NCI-H524 (cell line): Measurements from ENCODE around the gene PPIL1.
"Not testable (repeated sequence)": the region's sequence is repeated elsewhere in the genome, so short reads cannot be mapped to it uniquely, and the experiment has no call there.

Experiments used
- DNase-seq, 2 experiments: peaks; one replicate each; lab custom pipeline; 2025; lab: John Stamatoyannopoulos, UW

PPIL1 gene

DNA sequence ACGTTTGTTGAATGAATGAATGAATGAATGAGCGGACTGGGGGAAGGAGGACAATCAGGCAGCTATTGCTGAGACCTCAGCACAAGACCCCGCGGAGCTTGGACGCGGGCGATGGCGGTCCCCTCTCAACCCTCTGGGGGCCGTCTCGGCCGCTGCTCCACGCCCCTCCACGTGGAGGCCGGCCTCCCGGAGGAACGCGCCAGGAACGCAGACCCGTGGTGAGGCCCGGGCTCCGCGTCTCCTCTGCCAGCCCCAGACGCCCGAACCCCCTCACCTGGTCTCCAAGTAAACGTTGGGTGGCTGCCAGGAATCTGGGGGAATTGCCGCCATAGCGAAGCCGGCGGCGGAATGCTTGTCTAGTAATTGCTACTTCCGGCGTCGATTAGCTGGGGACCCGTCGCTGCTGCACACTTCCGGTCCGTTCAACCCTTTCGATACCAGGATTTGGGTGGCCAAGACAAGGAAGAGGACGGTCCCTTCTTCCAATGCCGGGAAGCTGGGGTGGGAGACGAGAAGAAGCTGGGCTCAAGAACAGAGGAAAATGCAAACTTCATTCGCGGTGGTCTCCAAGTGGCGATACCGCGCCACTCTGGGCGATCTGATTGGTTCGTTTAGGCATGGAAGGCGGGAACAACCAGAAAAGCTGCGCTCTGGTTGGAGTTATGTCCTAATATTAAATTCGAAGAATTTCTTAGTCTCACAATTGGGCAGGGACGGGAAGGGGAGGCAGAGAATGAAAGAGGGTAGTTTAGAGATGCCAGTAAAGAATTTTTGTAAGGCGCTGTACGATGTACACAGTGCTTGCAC is at the start of gene PPIL1:
Gene PPIL1, minus strand, starts transcription at position 361 of the 807 bp plus-strand sequence. Its CDS starts 31 bp downstream, at position 330.
- peak; percentile 94 to 98 for DNase-seq

DNA sequence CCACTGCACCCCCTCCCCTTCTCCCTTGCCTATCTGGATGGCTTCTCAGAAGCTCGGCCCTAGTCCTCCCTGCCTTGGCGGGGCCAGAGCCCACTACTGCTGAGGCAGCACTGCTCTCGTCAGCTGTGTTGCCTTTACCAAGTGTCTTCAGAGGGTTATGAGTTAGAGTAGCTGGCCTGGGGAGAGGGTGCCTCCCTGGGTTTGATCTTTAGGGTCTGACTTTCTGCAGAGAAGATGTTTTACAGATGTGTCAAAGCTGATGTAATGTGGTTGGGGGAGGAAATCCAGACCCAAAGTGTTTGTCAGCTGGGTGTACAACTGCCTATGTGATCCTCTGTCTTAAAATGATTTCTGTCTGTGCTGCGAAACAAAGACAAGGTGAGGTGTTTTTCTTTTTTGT is 49.5 kb upstream of the PPIL1 start:
- DNase-seq = no peak

DNA sequence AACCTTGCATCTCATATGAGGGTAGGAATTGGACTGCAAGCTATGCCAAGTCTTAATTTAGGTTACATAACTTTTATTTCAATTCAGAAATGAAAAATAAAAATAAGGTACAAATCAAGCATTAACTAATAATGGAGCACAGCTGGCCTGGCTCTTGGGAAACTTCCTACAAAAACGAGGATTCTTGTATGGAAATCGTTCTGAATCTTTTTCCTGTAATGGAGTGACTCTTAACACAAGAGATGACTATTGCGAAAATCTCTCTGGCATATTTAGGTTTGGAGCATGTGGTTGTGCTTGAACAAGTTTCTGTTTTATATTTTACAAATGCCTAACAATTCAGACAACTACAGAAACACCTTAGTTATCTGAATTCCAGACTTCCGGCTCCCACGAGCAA is 45.9 kb upstream of the PPIL1 start:
- DNase-seq = no peak

DNA sequence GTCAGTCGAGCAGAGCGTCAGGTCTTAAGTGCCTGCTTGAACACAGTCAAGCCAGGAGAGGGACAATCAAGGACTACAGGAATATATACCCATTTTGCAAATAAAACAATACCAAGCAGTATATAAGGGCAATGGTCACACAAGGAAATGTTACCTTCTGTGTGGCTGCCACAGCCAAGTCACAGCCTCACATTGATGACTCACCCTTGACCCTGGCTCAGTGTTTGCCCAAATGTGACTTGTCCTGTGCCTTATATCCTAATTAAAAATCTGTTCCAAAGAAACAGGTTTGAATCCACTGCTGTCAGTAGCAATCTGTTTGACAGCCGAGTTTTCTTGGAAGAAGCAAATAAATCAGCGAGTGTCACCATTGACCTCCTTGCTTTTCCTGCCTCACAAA is 45.4 kb upstream of the PPIL1 start:
- DNase-seq = no peak

DNA sequence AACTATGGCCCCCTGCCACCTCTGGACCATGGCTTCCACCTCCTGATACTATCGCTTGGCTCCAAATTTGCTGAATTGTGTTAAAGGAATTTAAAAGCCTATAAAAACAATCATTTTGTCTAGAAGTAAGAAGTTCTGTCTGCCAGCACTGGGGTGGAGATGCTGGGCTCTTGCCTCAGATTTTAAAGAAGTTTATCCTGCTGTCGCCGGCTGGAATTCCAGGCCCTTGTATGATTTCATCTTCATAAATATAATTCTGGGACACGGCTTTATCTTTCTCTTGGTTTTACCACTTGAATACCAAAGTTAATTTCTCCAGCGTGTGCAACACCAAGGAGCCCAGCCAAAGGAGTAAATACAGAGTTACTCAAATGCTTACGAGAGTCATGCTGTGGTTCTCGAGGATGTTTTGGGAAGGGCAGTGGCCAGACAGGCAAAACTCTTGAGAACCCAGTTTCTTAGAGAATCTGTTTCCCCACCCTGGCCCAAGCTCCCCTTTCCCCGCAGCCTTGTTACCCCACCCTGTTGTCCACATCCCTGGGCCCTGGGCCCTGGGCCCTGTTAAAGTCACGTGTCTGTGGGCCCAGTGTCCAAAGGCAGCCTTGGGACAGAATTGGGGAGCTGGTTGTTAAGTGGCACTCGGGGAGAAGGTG is 43.1 kb upstream of the PPIL1 start:
- DNase-seq = no peak

DNA sequence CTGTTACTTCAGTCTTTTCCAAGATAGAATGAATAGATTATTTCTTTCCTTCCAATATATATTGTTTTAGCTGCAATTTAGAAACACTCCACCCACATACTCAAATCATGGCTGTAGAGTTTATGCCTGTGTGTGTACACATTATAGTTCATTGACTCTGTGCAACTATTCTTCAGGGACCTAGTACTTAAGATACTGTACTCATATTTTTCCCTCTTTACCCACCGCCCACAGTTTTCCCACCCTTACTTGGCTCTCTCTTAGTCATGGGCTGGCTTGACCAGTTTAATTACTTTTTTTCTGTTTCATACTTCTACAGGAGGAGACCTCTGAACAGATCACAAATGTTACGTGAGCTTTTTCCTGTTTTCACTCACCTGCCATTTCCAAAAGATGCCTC is 41.5 kb upstream of the PPIL1 start:
- DNase-seq = no peak

DNA sequence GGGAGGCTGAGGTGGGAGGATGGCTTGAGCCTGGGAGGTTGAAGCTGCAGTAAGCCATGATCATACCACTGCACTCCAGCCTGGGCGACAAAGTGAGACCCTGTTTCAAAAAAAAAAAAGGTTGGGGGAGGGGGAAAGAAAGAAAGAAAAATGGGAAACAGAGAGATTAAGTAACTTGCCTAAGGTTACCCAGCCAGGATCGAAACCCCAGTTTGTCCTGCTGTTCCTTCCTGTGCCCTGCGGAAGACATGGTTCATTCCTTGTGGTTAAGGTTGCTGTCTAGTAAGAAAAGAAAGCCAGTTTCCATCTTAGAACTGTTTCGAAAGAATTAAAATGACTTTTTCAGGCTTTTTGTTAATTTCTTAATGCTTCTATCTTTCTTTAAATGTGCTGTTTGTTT is 41.0 kb upstream of the PPIL1 start:
- DNase-seq = no peak

DNA sequence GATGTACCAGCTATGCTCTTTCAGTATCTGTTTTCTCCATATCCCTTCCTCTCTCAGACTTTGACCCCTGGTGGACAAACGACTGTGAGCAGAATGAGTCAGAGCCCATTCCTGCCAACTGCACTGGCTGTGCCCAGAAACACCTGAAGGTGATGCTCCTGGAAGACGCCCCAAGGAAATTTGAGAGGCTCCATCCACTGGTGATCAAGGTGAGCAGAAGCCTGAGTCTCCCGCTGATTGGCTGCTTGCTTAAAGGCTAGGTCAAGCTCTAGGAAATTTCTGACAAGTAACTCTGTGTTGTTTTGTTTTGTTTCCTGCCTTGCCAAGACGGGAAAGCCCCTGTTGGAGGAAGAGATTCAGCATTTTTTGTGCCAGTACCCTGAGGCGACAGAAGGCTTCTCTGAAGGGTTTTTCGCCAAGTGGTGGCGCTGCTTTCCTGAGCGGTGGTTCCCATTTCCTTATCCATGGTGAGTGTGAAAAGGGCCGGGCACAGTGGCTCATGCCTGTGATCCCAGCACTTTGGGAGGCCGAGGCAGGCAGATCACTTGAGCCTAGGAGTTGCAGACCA is 39.7 kb upstream of the PPIL1 start:
- DNase-seq = no peak

DNA sequence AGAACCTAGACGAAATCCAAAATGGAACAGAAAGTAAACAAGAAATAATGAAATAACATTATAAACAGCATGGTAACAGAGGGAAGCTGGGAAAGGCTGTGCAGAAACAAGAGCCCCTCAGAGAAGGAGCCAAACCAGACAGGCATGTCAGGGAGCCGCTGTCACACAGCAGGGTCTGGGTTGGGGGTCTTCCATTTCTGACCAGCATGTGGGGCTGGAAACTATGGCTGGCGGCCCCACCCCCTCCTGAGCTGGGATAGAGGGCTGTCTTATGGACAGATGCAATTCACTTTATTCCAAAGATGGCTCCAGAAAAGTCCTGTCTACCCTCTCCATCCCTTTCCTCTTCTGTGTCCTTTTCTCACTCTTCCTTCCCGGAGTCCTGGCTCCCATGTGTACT is 38.5 kb upstream of the PPIL1 start:
- DNase-seq = no peak

DNA sequence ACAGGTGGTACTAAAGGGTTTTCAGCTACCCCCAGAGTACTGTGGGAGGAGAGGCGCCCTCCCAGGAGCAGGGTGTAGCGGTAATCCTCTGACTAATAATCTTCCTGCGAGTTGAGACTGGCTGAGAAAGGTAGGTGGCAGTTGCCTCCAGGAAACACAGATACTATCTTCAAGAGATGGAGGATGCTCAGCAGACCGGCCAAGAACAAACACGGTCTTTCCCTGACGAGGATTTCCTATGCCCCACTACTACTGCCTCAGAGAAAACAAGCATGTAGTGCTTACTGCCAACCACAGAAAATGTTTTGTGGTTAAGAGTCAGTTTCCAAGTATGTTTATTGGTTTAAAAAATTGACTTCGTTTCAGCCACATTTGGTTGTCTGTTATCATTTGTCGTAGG is 38.0 kb upstream of the PPIL1 start:
- no peak for DNase-seq

DNA sequence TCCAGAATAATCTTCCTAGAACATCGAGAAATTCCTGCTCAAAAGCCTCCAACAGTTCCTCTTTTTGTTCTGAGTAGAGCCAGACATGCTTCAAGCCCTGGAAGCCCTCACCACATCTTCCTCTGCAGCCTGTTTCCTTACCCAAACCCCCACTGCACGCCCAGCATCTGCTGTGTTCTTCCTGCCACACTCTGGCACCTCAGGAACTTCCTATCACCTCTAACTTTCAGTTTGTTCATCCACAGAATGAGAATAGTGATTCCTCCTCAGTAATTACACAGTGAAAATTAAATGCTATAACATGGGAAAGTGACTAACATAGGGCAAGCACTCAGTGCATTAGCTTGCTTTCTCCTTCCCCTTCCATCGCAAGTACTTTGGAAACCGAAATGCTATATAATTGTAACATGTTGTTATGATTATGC is 37.4 kb upstream of the PPIL1 start:
- no peak for DNase-seq

DNA sequence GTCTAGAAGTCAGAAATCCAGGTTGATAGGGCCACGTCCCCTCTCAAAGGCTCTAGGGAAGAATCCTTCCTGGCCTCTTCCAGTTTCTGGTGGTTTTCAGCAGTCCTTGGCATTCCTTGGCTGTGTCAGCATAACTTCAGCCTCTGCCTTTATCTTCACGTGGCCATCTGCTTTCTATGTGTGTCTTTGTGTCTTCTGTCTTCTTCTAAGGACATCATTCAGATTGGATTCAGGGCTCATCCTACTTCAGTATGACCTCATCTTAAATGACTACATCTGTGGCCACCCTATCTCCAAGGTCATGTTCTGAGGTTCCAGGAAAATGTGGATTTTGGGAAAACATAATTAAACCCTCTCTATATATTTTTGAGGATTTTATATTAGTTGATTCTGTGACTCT is 34.1 kb upstream of the PPIL1 start:
- DNase-seq = no peak

DNA sequence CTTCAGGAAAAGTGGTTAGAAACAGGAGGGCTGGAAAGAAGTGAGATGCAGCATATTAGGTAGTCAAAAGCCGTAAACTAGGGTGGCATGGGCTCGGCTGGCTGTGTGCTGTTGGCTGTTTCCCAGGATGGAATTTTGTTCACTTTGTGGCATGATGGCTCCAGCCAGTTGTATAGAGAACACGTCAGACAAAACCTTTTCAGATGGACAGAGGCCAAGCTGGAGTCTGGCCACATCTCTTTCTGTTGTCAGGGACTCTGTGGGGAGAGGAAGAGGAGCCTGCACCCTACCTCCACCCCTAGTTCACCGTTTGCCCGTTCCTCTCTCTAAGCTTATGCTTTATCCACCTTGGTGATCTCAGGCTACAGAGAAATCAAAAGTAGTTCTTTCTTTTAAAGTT is 33.2 kb upstream of the PPIL1 start:
- DNase-seq = no peak

DNA sequence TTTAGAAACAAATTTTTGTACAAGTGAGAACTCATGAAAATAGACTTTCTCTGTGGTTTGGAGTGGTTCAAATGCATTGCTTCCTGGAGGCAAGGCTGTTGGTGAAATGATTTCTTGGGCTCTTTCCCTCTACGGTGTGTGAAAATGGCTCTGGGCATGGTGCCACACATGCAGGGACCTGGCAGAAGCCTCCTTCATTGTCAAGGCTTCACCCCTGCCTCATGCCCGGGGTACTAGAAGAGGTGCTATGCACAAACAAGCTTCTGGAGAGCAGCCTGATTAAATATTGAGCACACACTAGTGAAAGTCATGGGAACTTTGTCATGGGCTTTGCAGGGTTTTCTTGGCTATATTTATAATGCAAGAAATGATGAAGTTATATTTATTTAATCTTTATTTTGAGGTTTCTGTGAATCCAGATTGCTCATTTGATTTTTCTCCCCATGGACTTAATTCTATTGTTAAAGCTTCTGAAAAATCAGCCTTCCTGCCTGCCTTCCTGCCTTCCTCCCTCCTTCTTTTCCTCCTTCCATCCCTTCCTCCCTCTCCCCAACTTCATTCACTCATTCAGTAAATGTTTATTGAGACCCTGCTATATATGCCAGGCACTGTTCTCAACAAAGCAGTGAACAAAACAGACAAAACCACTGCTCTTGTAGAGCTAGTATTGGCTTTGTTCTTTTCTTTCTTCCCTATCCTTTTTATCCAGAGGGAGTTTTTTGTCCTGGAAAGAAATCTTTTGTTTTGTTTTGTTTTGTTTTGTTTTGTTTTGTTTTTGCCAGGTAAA is 32.1 kb upstream of the PPIL1 start:
- no peak for DNase-seq

DNA sequence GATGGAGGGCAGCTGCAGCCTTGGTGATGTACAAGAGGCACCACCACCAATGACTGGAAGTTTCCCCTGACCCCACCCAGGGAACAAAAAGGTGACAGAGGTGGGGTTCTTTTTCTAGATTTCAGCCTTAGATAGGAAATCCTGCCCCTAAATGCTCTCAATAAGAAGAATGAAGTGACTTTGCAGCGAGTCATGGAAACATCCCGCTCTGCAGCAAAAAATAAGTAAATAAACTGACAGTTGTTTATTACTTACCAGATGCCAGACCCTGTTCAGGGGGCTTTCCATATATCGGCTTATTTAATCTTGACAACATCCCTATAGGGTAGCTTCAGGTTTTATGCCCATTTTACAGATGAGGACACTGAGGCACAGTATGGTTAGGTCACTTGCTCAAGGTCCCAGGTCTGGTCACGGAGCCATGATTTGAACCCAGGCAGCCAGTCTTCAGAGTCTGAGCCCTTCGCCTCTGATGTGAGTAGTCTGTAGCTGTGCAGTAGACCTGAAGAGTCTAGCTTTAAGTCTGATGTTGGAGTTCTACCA is 30.3 kb upstream of the PPIL1 start:
- no peak for DNase-seq

DNA sequence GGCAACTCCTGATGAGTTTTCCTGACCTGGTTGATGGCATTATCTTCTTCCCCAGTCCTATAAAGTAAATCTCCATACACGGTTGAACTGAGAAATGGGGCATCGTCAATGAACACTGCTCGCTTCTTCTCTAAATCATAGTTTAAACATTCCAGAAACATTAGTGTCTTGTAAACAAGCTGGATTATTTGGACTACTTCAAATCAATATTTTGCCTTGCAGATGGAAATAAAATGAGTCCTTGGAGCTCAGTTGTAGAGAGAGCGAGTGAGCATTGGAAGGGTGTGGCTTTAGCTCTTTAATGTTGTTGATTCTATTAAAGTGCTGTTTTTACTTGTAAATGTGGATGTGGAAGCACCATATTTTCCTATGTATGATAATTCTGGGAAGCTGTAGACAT is 29.5 kb upstream of the PPIL1 start:
- no peak for DNase-seq

DNA sequence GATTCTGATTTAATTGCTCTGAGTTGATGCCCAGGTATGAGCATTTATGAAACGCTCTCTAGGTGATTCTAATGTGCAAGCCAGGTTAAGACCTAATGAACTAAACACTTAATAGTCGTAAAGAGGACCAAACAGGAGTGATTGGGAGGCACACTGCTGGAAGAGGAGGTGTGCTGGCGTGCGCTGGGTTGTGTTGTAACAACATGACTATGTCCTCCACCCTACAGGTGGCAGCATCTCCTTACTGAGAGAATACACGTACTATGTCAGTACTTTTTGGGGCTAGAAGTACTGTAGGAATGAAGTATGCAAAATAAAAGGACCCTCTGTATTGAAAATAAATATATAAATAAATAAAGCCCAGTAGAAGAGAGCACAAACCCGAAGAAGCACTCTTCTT is 23.0 kb upstream of the PPIL1 start:
- peak in 1 of 2 experiments; percentile 24 for DNase-seq

DNA sequence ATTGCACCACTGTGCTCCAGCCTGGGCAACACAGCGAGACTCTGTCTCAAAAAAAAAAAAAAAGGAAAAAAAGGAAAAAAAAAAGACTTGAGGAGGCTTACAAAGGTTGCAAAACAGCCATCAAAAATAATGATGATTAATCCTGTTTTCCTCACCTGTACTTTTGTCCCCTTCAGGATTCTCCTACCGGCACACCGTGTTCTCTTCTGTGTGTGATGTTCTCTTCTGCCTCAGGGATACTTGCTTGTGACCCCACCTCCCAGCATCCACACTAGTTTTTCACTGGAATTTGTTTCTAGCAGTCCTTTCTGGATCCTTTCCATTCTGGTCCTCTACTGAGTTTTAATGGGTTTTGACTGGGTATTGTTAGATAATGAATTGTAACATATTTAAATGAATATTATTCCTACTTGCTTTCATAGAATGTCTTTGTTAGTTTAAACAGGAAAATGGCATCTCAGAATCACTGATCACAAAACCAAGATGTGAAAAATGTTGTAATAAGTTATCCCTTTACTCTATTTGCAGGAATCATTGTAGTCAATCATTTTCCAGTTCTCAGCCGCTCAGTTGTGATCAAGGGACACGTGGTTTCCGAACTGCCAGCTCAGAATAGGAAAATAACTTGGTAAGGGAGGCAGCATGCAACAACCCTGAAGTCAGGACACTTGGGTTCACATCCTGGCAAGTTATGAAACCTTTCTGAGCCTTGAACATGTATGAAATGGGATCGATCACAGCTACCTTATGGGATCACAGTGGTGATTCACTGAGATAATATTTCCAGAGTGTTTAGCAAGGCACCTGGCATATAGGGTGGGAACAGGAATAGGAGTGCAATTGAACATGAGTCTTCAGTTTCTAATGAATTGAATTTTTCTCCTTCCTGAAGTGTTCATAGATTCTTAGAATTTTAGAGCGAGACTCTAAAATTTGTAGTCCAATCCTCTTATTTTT is 19.7 kb upstream of the PPIL1 start:
- DNase-seq = no peak

DNA sequence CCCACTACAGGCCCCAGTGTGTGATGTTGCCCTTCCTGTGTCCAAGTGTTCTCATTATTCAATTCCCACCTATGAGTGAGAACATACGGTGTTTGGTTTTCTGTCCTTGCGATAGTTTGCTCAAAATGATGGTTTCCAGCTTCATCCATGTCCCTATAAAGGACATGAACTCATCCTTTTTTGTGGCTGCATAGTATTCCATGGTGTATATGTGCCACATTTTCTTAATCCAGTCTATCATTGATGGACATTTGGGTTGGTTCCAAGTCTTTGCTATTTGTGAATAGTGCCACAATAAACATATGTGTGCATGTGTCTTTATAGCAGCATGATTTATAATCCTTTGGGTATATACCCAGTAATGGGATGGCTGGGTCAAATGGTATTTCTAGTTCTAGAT is 16.6 kb upstream of the PPIL1 start:
- DNase-seq = not testable (repeated sequence)

DNA sequence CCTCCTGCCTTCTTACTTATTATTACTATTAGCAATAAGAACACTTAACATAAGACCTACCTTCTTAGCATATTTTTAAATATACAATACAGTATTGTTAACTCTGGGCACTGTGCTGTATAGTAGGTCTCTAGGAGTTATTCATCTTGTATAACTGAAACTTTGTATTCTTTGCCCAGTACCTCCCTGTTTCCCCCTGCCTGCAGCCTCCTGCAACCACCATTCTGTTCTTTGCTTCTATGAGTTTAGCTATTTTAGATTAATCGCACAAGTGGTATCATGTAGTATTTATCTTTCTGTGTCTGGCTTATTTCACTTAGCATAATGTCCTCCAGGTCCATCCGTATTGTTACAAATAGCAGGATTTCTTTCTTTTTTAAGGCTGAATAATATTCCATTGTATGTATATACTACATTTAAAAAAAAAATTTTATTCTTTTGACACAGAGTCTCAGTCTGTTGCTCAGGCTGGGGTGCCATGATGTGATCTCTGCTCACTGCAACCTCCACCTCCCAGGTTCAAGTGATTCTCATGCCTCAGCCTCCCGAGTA is 15.6 kb upstream of the PPIL1 start:
- no peak for DNase-seq
